GM23248 (cell line): ENCODE measurements around the gene TTC21A.

Experiments used
- EZH2 ChIP-seq: fragments of 200-600 bp; sonication (generic); IDR thresholded peaks from 2 replicates; pipeline ENCODE4 v1.6.1; 2018; ENCODE audit warnings: antibody characterized with exemption, mild to moderate bottlenecking; ENCODE audit not compliant: insufficient read depth, poor library complexity, severe bottlenecking
- EZH2phosphoT487 ChIP-seq: fragments of 200-600 bp; sonication (generic); IDR thresholded peaks from 2 replicates; pipeline ENCODE4 v1.6.1; 2018; ENCODE audit warnings: antibody characterized with exemption, moderate library complexity, mild to moderate bottlenecking, low read depth; ENCODE audit not compliant: insufficient read depth

DNA sequence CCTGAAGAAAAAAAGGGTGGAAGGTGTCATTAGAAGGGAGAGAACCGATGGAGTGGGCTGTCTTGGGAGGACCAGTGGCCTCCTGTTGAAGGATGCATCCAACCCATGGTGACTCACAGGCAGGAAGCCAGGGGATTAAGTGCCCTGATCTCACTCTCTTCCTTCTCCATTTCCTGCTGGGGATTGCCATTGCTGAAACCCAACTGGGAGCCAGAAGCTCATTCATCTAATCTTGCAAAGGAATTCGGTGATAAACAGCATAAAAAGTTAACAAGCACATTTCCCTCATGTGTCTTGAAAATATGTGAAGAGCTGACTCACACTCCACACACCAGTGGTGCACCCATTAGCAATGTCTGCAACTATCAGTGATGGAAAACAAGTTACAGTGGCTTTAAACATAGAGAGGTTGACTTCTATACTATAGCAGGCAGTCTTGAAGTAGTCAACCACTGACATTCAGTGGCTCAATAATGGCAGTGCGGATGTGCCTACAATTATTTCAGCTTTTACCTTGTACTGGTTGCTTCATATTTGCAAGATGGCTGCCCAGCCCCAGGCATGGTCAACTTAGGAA lies 58.7 kb downstream of the TTC21A start:
- TF ChIP-seq EZH2phosphoT487 (no peak), EZH2 (no peak)
